WI38 (cell line): ENCODE measurements around the gene OPALIN.

Source experiments
- H3K4me3 ChIP-seq: 2 replicates; pipeline ENCODE4 v1.5.1; 2011; ENCODE audit warnings: low read depth, mild to moderate bottlenecking, control low read depth, low read length
- CTCF ChIP-seq: IDR thresholded peaks from 2 replicates; pipeline ENCODE4 v1.5.1; 2012; ENCODE audit warnings: low read depth, mild to moderate bottlenecking, control low read depth, low read length

The OPALIN gene

GRCh38 chr10:96374004-96374403 lies 15.2 kb upstream of the OPALIN start:
- no peak for TF ChIP-seq CTCF
- no peak overlapping the region for H3K4me3 ChIP-seq

DNA sequence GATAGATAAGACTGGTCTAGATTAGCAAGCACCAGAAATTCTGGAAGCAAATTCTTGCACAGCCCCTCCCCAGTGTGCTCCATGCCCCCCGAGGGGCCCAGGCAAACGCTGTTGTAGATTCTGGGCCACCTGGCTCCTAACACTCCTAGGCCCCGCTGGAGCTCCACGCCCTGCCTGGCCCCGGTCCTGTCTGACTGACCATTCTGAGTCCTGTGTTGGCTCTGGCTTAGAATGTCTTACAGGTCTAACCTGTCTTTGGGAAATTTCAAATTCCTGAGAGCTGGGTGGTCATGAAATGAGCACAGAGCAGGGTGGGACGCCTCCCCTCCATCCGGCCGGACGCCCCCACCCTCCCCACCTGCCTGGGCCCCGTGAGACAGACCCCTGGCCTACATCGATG lies 12.6 kb upstream of the OPALIN start:
- TF ChIP-seq CTCF: no peak
- no peak overlapping the region for H3K4me3 ChIP-seq

DNA sequence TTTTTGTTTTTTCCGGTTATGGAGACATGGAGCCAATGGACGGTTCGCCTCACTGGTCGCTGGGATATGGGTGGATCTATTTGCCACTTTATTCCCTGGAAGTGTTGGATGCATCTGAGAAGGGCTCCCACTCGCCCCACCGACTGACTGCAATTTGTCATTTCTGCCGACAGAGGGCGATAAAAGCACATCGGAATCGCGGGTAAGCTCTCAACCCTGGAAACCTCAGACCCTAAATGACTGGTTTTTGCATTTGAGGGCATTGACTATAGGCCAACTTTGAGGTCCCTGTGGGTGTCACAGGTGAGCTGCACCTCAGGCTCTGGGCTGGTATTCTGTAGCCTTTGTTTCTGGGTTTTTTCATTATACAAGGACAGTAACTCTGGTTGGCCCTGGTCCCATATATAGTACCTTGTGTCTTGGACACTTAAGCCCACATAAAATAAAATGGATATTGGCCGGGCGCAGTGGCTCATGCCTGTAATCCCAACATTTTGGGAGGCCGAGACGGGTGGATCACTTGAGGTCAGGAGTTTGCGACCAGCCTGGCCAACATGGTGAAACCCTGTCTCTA lies 11.9 kb upstream of the OPALIN start:
- no peak overlapping the region for H3K4me3 ChIP-seq
- TF ChIP-seq CTCF: peak; percentile 78

DNA sequence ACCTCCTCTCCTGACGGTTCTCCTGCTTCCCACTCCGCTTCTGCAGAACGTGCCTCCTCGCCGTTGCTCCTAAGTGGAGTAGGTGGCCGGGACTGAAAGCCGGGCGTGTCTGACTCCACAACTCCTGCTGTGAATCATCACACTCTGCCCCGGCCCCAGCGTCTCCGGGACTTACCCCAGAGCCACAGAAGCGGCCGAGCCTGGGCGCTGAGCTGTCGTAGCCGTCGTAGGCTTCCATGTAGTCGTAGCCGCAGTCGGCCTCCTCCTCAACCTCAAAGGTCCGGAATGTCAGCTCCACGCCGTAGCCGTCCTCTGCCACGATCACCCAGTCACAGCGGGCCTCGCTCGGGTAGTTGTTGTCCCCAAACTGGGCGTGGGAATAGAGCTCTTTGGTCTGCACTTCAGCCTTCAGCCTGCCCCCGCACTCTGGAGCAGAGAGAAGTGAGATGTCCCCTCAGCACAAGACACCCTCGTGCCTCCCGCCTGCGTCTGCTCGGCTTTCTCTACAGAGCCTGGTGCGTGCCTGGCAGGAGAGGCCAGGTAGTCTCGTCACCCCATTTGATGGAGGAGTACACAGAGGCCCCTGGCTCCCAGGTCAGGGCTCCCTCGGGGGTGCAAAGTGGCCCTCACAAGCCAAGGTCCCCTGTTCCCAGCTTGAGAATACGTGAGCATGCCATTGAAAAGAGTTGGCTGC lies 11.2 kb upstream of the OPALIN start:
- H3K4me3 ChIP-seq: no peak overlapping the region
- no peak for TF ChIP-seq CTCF

- TF ChIP-seq CTCF: no peak
- H3K4me3 ChIP-seq: no peak overlapping the region
Observed at GRCh38 chr10:96368971-96369370, 10.2 kb upstream of the OPALIN start.

DNA sequence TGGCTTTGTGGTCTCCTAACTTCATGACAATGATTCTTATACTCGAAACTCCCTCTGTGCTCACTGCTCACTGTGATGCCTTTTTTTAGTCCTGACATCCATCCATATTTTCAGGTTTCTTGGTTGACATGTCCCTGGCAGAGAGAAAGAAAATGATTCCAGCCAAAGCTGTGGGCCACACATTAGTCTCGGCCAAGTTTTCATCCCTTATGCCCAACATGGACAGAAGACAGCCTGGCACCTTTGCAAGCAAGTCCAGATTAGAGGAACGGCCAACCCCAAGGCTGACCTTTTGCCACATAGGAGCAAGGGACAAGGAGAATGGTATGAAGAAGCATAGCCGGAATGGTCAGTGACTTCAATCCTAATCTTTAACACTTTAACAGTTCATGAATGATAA lies 8.7 kb upstream of the OPALIN start:
- H3K4me3 ChIP-seq: no peak overlapping the region
- no peak for TF ChIP-seq CTCF

- no peak for TF ChIP-seq CTCF
- no peak overlapping the region for H3K4me3 ChIP-seq
Observed at GRCh38 chr10:96366508-96366907, 7.7 kb upstream of the OPALIN start.
